ENCODE measurements around the gene TTC12. TPM values are rescaled to one million over a fixed set of nuclear protein-coding genes. Genes with fewer than 3 reads are reported as not detected.

The TTC12 gene
- total and polyA plus RNA-seq, 2 donors (not counting 1 experiment from before 2014, with no cell fraction given), result 9.0 to 47.3 TPM

DNA sequence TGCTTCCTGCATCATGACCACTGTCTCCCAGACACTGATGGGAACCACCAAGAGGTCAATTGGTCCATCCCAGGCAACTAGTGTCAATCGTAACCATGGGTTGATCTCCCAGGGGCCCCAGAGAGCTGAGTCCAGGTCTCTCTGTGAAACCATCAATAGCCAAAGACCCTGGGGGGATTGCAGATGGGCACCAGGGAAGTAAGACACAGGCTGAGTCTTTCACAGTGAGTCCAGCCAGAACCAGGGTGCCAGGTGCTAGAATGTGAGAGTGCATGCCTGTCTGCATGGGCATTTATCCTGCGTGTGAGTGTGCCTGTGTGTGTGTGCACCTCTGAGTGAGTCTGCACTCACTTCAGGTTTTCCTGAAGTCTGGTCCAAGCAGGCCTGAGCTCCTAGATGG lies 45.3 kb upstream of the TTC12 start:
- Histone ChIP-seq H3K36me3 (replicated peaks in 1 of 2; ENCODE audit: control extremely low read depth in 1 of 2, control insufficient read depth in 1 of 2, extremely low read depth in 1 of 2, insufficient read depth in 2 of 2, low read length in 1 of 2) (no peaks in the 10 kb centered on the region), H3K4me1 (ENCODE audit: control insufficient read depth in 2 of 2, insufficient read depth in 2 of 2, low read length in 2 of 2) (no peaks in the 10 kb centered on the region), H3K27me3 (replicated peaks in 1 of 4; ENCODE audit: control extremely low read depth in 1 of 4, control insufficient read depth in 3 of 4, insufficient read depth in 4 of 4, low read length in 3 of 4) (peaks cover 0 to 4% (median 0%) of the 10 kb centered on the region in 4 experiments), H2AFZ (ENCODE audit: insufficient read depth, low read depth, low read length, poor library complexity, severe bottlenecking) (no peak overlapping the region), H3K27ac (ENCODE audit: low read length in 2 of 2) (no peak overlapping the region), H3K4me3 (ENCODE audit: control extremely low read depth in 1 of 5, extremely low read depth in 1 of 5, insufficient read depth in 1 of 5, low read depth in 2 of 5, low read length in 4 of 5) (no peak overlapping the region), H3K9me3 (ENCODE audit: control extremely low read depth in 1 of 3, control insufficient read depth in 2 of 3, insufficient read depth in 1 of 3, low read length in 2 of 3) (no peaks in the 10 kb centered on the region), H3K9ac (ENCODE audit: low read length) (no peak overlapping the region), H3K4me2 (replicated peaks; ENCODE audit: low read depth, low read length, poor library complexity, severe bottlenecking) (no peak overlapping the region), H4K20me1 (ENCODE audit: control insufficient read depth, insufficient read depth, low read length, poor library complexity, severe bottlenecking) (no peaks in the 10 kb centered on the region), H3K79me2 (ENCODE audit: control insufficient read depth, insufficient read depth, low read length) (no peaks in the 10 kb centered on the region)
- no peak for TF ChIP-seq EZH2 (IDR thresholded peaks at IDR 0.05; ENCODE audit: borderline replicate concordance, insufficient read depth, low read depth, low read length, poor library complexity, severe bottlenecking)
- TF ChIP-seq, protein P1, sequence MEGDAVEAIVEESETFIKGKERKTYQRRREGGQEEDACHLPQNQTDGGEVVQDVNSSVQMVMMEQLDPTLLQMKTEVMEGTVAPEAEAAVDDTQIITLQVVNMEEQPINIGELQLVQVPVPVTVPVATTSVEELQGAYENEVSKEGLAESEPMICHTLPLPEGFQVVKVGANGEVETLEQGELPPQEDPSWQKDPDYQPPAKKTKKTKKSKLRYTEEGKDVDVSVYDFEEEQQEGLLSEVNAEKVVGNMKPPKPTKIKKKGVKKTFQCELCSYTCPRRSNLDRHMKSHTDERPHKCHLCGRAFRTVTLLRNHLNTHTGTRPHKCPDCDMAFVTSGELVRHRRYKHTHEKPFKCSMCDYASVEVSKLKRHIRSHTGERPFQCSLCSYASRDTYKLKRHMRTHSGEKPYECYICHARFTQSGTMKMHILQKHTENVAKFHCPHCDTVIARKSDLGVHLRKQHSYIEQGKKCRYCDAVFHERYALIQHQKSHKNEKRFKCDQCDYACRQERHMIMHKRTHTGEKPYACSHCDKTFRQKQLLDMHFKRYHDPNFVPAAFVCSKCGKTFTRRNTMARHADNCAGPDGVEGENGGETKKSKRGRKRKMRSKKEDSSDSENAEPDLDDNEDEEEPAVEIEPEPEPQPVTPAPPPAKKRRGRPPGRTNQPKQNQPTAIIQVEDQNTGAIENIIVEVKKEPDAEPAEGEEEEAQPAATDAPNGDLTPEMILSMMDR (IDR thresholded peaks at IDR 0.05), result no peak
- no peak for ATAC-seq (ENCODE audit: low read depth)
- Mint-ChIP-seq H3K27ac (no peak overlapping the region), H3K4me1 (no peaks in the 10 kb centered on the region), H3K27me3 (peaks cover 14% of the 10 kb centered on the region), H3K9me3 (ENCODE audit: insufficient read depth) (no peaks in the 10 kb centered on the region), H3K4me3 (no peak overlapping the region)
- ChIA-PET CTCF (interaction anchor here (1.2 kb wide), 1 partner anchor 21 kb away, joined by 3 read pairs; no protein-coding TSS in a partner anchor), POLR2A (no interaction called here)
- no peak for DNase-seq
- intact Hi-C loops (cut with micrococcal nuclease), result no loop called here
- 100% methylated on average over 1 of the region's 2 CpGs for WGBS (ENCODE audit: insufficient coverage)

DNA sequence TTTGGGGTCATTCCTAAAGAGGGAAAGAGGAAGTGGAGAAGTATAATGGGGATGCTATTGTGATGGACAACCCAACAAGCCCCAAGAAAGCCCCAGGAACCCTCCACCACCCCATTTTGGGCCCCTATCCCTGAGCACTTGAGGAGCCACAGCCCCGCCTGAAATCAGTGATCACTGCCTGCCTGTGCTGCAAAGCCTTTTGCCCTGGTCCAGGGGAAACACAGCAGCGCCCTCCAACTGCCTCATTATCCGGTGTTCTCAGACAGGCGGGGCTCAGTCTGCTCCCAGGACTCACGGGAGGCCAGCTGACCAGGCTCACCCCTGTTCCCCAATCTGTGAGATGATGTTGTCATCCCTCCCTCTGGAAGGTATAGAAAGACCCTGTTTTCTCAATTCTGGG lies 44.7 kb upstream of the TTC12 start:
- no peak overlapping the region for H3K27ac Mint-ChIP-seq
- POLR2A ChIA-PET, result no interaction called here
- H3K4me1 Mint-ChIP-seq, result no peaks in the 10 kb centered on the region

More for the DNA sequence above, 44.7 kb upstream of the TTC12 start:
- TF ChIP-seq, protein P1 (IDR thresholded peaks at IDR 0.05), result no peak
- TF ChIP-seq EZH2 (IDR thresholded peaks at IDR 0.05; ENCODE audit: borderline replicate concordance, insufficient read depth, low read depth, low read length, poor library complexity, severe bottlenecking), result no peak
- Histone ChIP-seq H3K9ac (ENCODE audit: low read length) (no peak overlapping the region), H3K79me2 (ENCODE audit: control insufficient read depth, insufficient read depth, low read length) (no peaks in the 10 kb centered on the region), H2AFZ (ENCODE audit: insufficient read depth, low read depth, low read length, poor library complexity, severe bottlenecking) (no peak overlapping the region), H3K4me2 (replicated peaks; ENCODE audit: low read depth, low read length, poor library complexity, severe bottlenecking) (no peak overlapping the region), H3K36me3 (replicated peaks in 1 of 2; ENCODE audit: control extremely low read depth in 1 of 2, control insufficient read depth in 1 of 2, extremely low read depth in 1 of 2, insufficient read depth in 2 of 2, low read length in 1 of 2) (no peaks in the 10 kb centered on the region), H3K27ac (ENCODE audit: low read length in 2 of 2) (no peak overlapping the region), H3K27me3 (replicated peaks in 1 of 4; ENCODE audit: control extremely low read depth in 1 of 4, control insufficient read depth in 3 of 4, insufficient read depth in 4 of 4, low read length in 3 of 4) (peaks cover 0 to 3% (median 0%) of the 10 kb centered on the region in 4 experiments), H3K9me3 (ENCODE audit: control extremely low read depth in 1 of 3, control insufficient read depth in 2 of 3, insufficient read depth in 1 of 3, low read length in 2 of 3) (no peaks in the 10 kb centered on the region), H4K20me1 (ENCODE audit: control insufficient read depth, insufficient read depth, low read length, poor library complexity, severe bottlenecking) (no peaks in the 10 kb centered on the region), H3K4me1 (ENCODE audit: control insufficient read depth in 2 of 2, insufficient read depth in 2 of 2, low read length in 2 of 2) (no peaks in the 10 kb centered on the region), H3K4me3 (ENCODE audit: control extremely low read depth in 1 of 5, extremely low read depth in 1 of 5, insufficient read depth in 1 of 5, low read depth in 2 of 5, low read length in 4 of 5) (no peak overlapping the region)
- Mint-ChIP-seq H3K9me3 (ENCODE audit: insufficient read depth) (no peaks in the 10 kb centered on the region), H3K27me3 (peaks cover 14% of the 10 kb centered on the region), H3K4me3 (no peak overlapping the region)
- DNase-seq, result no peak
- no peak for ATAC-seq (ENCODE audit: low read depth)
- CTCF ChIA-PET, result interaction anchor here (1.2 kb wide), 1 partner anchor 20 kb away, joined by 3 read pairs; no protein-coding TSS in a partner anchor
- WGBS (ENCODE audit: insufficient coverage), result 94% methylated on average over 4 of the region's 5 CpGs
- intact Hi-C loops (cut with micrococcal nuclease), result no loop called here

Measured in B cell (primary cell).